Activated CD8-positive, alpha-beta T cell treated with anti-CD3 and anti-CD28 coated beads, Interleukin-2, amount 10 ng/mL, durations not matched to agents 7 days and 5 days (primary cell): ENCODE results near the gene BUD23. TPM values are rescaled to one million over a fixed set of nuclear protein-coding genes. Genes with fewer than 3 reads are reported as not detected.
"Not testable (repeated sequence)": the region's sequence is repeated elsewhere in the genome, so short reads cannot be mapped to it uniquely, and the experiment has no call there.

ENCODE experiments used
- ATAC-seq: fragments of 150-1000 bp; cut with Tn5 transposase; one replicate; pipeline ENCODE4 v1.10.0; 2021; ENCODE audit warnings: moderate library complexity
- CTCF ChIA-PET: fragments of 350-600 bp; sonication (Branson Sonifier 250); formaldehyde crosslinking; loops from one replicate; lab custom pipeline; 2021; ENCODE audit warnings: antibody characterized with exemption; lab: Charles Lee
- POLR2A ChIA-PET: fragments of 350-600 bp; sonication (Branson Sonifier 250); formaldehyde crosslinking; loops from one replicate; lab custom pipeline; 2021; ENCODE audit warnings: antibody characterized with exemption; lab: Charles Lee
- DNase-seq: peaks from one replicate; pipeline ENCODE4 v3.0.0-alpha.2; 2020
- H3K27ac Mint-ChIP-seq: one replicate; pipeline ENCODE4 v1.8.0; 2021; ENCODE audit warnings: mild to moderate bottlenecking, mixed read lengths
- H3K27me3 Mint-ChIP-seq: one replicate; pipeline ENCODE4 v1.8.0; 2021; ENCODE audit warnings: low read depth, mixed read lengths
- H3K36me3 Mint-ChIP-seq: one replicate; pipeline ENCODE4 v1.8.0; 2021; ENCODE audit warnings: low read depth, mixed read lengths
- H3K4me1 Mint-ChIP-seq: one replicate; pipeline ENCODE4 v1.8.0; 2021; ENCODE audit warnings: low read depth, mixed read lengths
- H3K4me3 Mint-ChIP-seq: one replicate; pipeline ENCODE4 v1.8.0; 2021; ENCODE audit warnings: mild to moderate bottlenecking, mixed read lengths
- H3K9me3 Mint-ChIP-seq: one replicate; pipeline ENCODE4 v1.8.0; 2022; ENCODE audit warnings: mixed read lengths; ENCODE audit not compliant: insufficient read depth
- total RNA-seq, 2 experiments: library from RNA; stranded (reverse); gene quantifications; one replicate each; pipeline ENCODE4 v1.2.3, GENCODE V29; 2021

Gene BUD23
- total RNA-seq, 2 experiments from 2014 or later = 57.3 to 60.9 TPM

- Mint-ChIP-seq H3K36me3 (no peaks in the 10 kb centered on the region), H3K27ac (no peak overlapping the region), H3K27me3 (peaks cover 51% of the 10 kb centered on the region), H3K4me3 (no peak overlapping the region), H3K4me1 (peaks cover 14% of the 10 kb centered on the region), H3K9me3 (no peaks in the 10 kb centered on the region)
- no peak for DNase-seq
- ChIA-PET CTCF (no interaction called here), POLR2A (no interaction called here)
- ATAC-seq = no peak
These were observed 34.6 kb upstream of the BUD23 start for GRCh38 chr7:73648593-73649332.

GRCh38 chr7:73649576-73649975, 33.8 kb upstream of the BUD23 start:
- H3K9me3 Mint-ChIP-seq = no peaks in the 10 kb centered on the region
- H3K4me1 Mint-ChIP-seq = peaks cover 14% of the 10 kb centered on the region
- CTCF ChIA-PET = no interaction called here
- DNase-seq = no peak
- no peaks in the 10 kb centered on the region for H3K36me3 Mint-ChIP-seq
- no peak for ATAC-seq
- peaks cover 47% of the 10 kb centered on the region for H3K27me3 Mint-ChIP-seq
- POLR2A ChIA-PET = no interaction called here
- H3K27ac Mint-ChIP-seq = no peak overlapping the region
- H3K4me3 Mint-ChIP-seq = no peak overlapping the region

- no peak for ATAC-seq
- ChIA-PET CTCF (no interaction called here), POLR2A (no interaction called here)
- no peak for DNase-seq
- Mint-ChIP-seq H3K9me3 (no peaks in the 10 kb centered on the region), H3K36me3 (no peaks in the 10 kb centered on the region), H3K4me1 (peaks cover 14% of the 10 kb centered on the region), H3K4me3 (no peak overlapping the region), H3K27ac (no peak overlapping the region), H3K27me3 (peaks cover 49% of the 10 kb centered on the region)
These were observed 32.9 kb upstream of the BUD23 start for GRCh38 chr7:73650524-73650923.

- Mint-ChIP-seq H3K27ac (no peak overlapping the region), H3K36me3 (no peaks in the 10 kb centered on the region), H3K9me3 (no peaks in the 10 kb centered on the region), H3K27me3 (peaks cover 36% of the 10 kb centered on the region), H3K4me1 (peaks cover 14% of the 10 kb centered on the region), H3K4me3 (no peak overlapping the region)
- POLR2A ChIA-PET = no interaction called here
- ATAC-seq (no peak), DNase-seq (no peak)
- CTCF ChIA-PET = interaction anchor here (1.0 kb wide), 1 partner anchor 15 kb away, joined by 3 read pairs; the partner anchor contains the start of gene VPS37D
These were observed 30.9 kb upstream of the BUD23 start for GRCh38 chr7:73652541-73652949.

- H3K4me1 Mint-ChIP-seq, DNase-seq, ATAC-seq, H3K9me3 Mint-ChIP-seq, H3K36me3 Mint-ChIP-seq, H3K4me3 Mint-ChIP-seq, H3K27ac Mint-ChIP-seq, POLR2A ChIA-PET: not testable (repeated sequence)
- CTCF ChIA-PET = interaction anchor here (0.7 kb wide), 1 partner anchor 38 kb away, joined by 3 read pairs; no protein-coding TSS in a partner anchor
- peaks cover 18% of the 10 kb centered on the region for H3K27me3 Mint-ChIP-seq
These were observed 28.1 kb upstream of the BUD23 start for GRCh38 chr7:73655309-73655708.

- Mint-ChIP-seq H3K4me1 (no peaks in the 10 kb centered on the region), H3K27ac (no peak overlapping the region), H3K4me3 (no peak overlapping the region), H3K9me3 (no peaks in the 10 kb centered on the region), H3K27me3 (peaks cover 28% of the 10 kb centered on the region), H3K36me3 (no peaks in the 10 kb centered on the region)
- ChIA-PET POLR2A (no interaction called here), CTCF (interaction anchor here (0.9 to 1.2 kb wide), 2 partner anchors 23 to 53 kb away, joined by 3 read pairs; no protein-coding TSS in a partner anchor)
- ATAC-seq (no peak), DNase-seq (no peak)
These were observed 23.4 kb upstream of the BUD23 start for GRCh38 chr7:73659983-73660382.

- peaks cover 27% of the 10 kb centered on the region for H3K27me3 Mint-ChIP-seq
- H3K9me3 Mint-ChIP-seq, H3K27ac Mint-ChIP-seq, POLR2A ChIA-PET, CTCF ChIA-PET, H3K4me3 Mint-ChIP-seq, H3K36me3 Mint-ChIP-seq, DNase-seq, H3K4me1 Mint-ChIP-seq, ATAC-seq: not testable (repeated sequence)
These were observed 22.8 kb upstream of the BUD23 start for GRCh38 chr7:73660594-73660993.

- CTCF ChIA-PET = interaction anchor here (1.5 kb wide), 1 partner anchor 72 kb away, joined by 3 read pairs; no protein-coding TSS in a partner anchor
- Mint-ChIP-seq H3K9me3 (no peaks in the 10 kb centered on the region), H3K27ac (no peak overlapping the region), H3K36me3 (no peaks in the 10 kb centered on the region), H3K27me3 (peaks cover 34% of the 10 kb centered on the region), H3K4me3 (no peak overlapping the region), H3K4me1 (peaks cover 5% of the 10 kb centered on the region)
- ATAC-seq (no peak), DNase-seq (no peak)
- POLR2A ChIA-PET = no interaction called here
These were observed 20.4 kb upstream of the BUD23 start for GRCh38 chr7:73663033-73663432.

- Mint-ChIP-seq H3K9me3 (no peaks in the 10 kb centered on the region), H3K4me3 (peak within 1 kb of the TSS; percentile 70), H3K27ac (no peak within 1 kb of the TSS), H3K36me3 (no peaks in the 10 kb centered on the region), H3K27me3 (peaks cover 42% of the 10 kb centered on the region), H3K4me1 (peaks cover 5% of the 10 kb centered on the region)
- ATAC-seq = peak; percentile 97
- CTCF ChIA-PET = interaction anchor here (0.7 to 1.2 kb wide), 7 partner anchors 9 to 67 kb away, joined by 3 to 6 read pairs (median 3); no protein-coding TSS in a partner anchor
- POLR2A ChIA-PET = no interaction called here
- peak; percentile 94 for DNase-seq
These were observed 15.9 kb upstream of the BUD23 start, which contains the start of gene VPS37D for GRCh38 chr7:73667344-73668102. Gene VPS37D (plus strand): TSS chr7:73667831. CDS start chr7:73667959, 128 bp downstream.

GRCh38 chr7:73668103-73668885, 15.1 kb upstream of the BUD23 start:
- Mint-ChIP-seq H3K27ac (no peak overlapping the region), H3K36me3 (no peaks in the 10 kb centered on the region), H3K27me3 (peaks cover 36% of the 10 kb centered on the region), H3K4me1 (peaks cover 5% of the 10 kb centered on the region), H3K4me3 (peak overlapping the region; percentile 49), H3K9me3 (no peaks in the 10 kb centered on the region)
- CTCF ChIA-PET = interaction anchor here (0.9 to 1.2 kb wide), 8 partner anchors 8 to 66 kb away, joined by 3 to 6 read pairs (median 3); no protein-coding TSS in a partner anchor
- DNase-seq = no peak
- ATAC-seq = no peak
- POLR2A ChIA-PET = no interaction called here

- POLR2A ChIA-PET = no interaction called here
- Mint-ChIP-seq H3K27ac (no peak overlapping the region), H3K4me3 (peak overlapping the region; percentile 31), H3K27me3 (peaks cover 35% of the 10 kb centered on the region), H3K4me1 (peaks cover 5% of the 10 kb centered on the region), H3K36me3 (no peaks in the 10 kb centered on the region), H3K9me3 (no peaks in the 10 kb centered on the region)
- ATAC-seq (no peak), DNase-seq (no peak)
- CTCF ChIA-PET = interaction anchor here (0.9 to 1.1 kb wide), 2 partner anchors 19 to 62 kb away, joined by 3 to 4 read pairs; no protein-coding TSS in a partner anchor
These were observed 14.5 kb upstream of the BUD23 start for GRCh38 chr7:73668886-73669230.
